A549 (cell line): Measurements from ENCODE around the gene BEND4. TPM values are rescaled to one million over a fixed set of nuclear protein-coding genes. Genes with fewer than 3 reads are reported as not detected.

Source experiments
- ATAC-seq, 2 experiments: fragments of 200-7000 bp in 1 of 2; fragments of >200 bp in 1 of 2; cut with Nextera tagmentation in 1 of 2; cut with Tn5 transposase in 1 of 2; 3 replicates each; pipeline versions ENCODE4 v1.8.0 to v1.9.1; 2018 to 2020; ENCODE audit warnings: mild to moderate bottlenecking in 1 of 2, moderate library complexity in 1 of 2
- CTCF ChIA-PET: fragments of 300-600 bp; sonication (Branson Sonifier 250); formaldehyde crosslinking; extraction: SDS; loops from one replicate; lab custom pipeline; 2021; ENCODE audit warnings: antibody characterized with exemption, inconsistent platforms; lab: Yijun Ruan, JAX
- POLR2A ChIA-PET: fragments of 350-600 bp; formaldehyde crosslinking; extraction: SDS; loops from one replicate; lab custom pipeline; 2021; ENCODE audit warnings: antibody characterized with exemption, inconsistent platforms; lab: Yijun Ruan, JAX
- DNase-seq, 2 experiments: peaks; one replicate each; pipeline versions ENCODE4 v3.0.0 to v3.0.0-alpha.2; 2011 to 2016; ENCODE audit warnings: low read depth in 1 of 2, low spot score in 1 of 2
- FAIRE-seq: peaks from 2 replicates; lab custom pipeline; 2011; peaks lifted over from hg19 to GRCh38; lab: Jason Lieb, UNC
- H3K27ac ChIP-seq, 2 experiments: fragments of >200 bp; sonication (Bioruptor Twin); formaldehyde crosslinking; 3 replicates each; pipeline ENCODE4 v1.5.1; 2016 to 2017
- H3K4me1 ChIP-seq: fragments of >200 bp; sonication (Bioruptor Twin); formaldehyde crosslinking; 3 replicates; pipeline ENCODE4 v1.6.1; 2016
- H3K4me2 ChIP-seq: fragments of >200 bp; sonication (Bioruptor Twin); formaldehyde crosslinking; 3 replicates; pipeline ENCODE4 v1.6.1; 2016
- H3K4me3 ChIP-seq: fragments of >200 bp; sonication (Bioruptor Twin); formaldehyde crosslinking; 3 replicates; pipeline ENCODE4 v1.5.1; 2016
- H3K9me3 ChIP-seq: fragments of >200 bp; sonication (Bioruptor Twin); formaldehyde crosslinking; 3 replicates; pipeline ENCODE4 v1.6.1; 2016
- CBX8 ChIP-seq: fragments of 200-600 bp; sonication (generic); IDR thresholded peaks from 2 replicates; pipeline ENCODE4 v1.6.1; 2016
- CEBPB ChIP-seq, 2 experiments: fragments of >200 bp in 1 of 2; sonication (Bioruptor Twin) in 1 of 2; formaldehyde crosslinking in 1 of 2; IDR thresholded peaks; 2 replicates each; pipeline ENCODE4 v1.6.1; 2012 to 2016
- CTCF ChIP-seq: fragments of >200 bp; sonication (Bioruptor Twin); formaldehyde crosslinking; IDR thresholded peaks from 3 replicates; pipeline ENCODE4 v1.5.1; 2016
- E2F6 ChIP-seq: IDR thresholded peaks from 2 replicates; pipeline ENCODE4 v1.6.1; 2012; ENCODE audit warnings: low read depth, borderline replicate concordance
- ESRRA ChIP-seq: fragments of 150-350 bp; IDR thresholded peaks from 2 replicates; pipeline ENCODE4 v1.6.1; 2014; ENCODE audit warnings: mild to moderate bottlenecking, low read length, borderline replicate concordance
- FOSB ChIP-seq: fragments of 250-450 bp; sonication (Bioruptor Pico); IDR thresholded peaks from 2 replicates; pipeline ENCODE4 v1.5.0; 2020; ENCODE audit warnings: mild to moderate bottlenecking, moderate library complexity
- FOSL2 ChIP-seq, 2 experiments: fragments of 450-650 bp in 1 of 2; fragments of >200 bp in 1 of 2; sonication (Bioruptor Twin) in 1 of 2; formaldehyde crosslinking; IDR thresholded peaks; 2 replicates each; pipeline versions ENCODE4 v1.5.0 to v1.6.1; 2016 to 2020; ENCODE audit warnings: mild to moderate bottlenecking in 1 of 2, moderate library complexity in 1 of 2
- GATA3 ChIP-seq: IDR thresholded peaks from 2 replicates; pipeline ENCODE4 v1.6.1; 2012; ENCODE audit warnings: borderline replicate concordance
- HEYL ChIP-seq: fragments of 250-450 bp; sonication (Bioruptor Pico); IDR thresholded peaks from 2 replicates; pipeline ENCODE4 v1.8.0; 2021; ENCODE audit warnings: mild to moderate bottlenecking, moderate library complexity
- HOXA7 ChIP-seq: fragments of 250-450 bp; sonication (Bioruptor Pico); IDR thresholded peaks from 2 replicates; pipeline ENCODE4 v1.5.0; 2020; ENCODE audit warnings: mild to moderate bottlenecking, moderate library complexity
- HOXB13 ChIP-seq: fragments of 250-450 bp; sonication (Bioruptor Pico); IDR thresholded peaks from 2 replicates; pipeline ENCODE4 v1.5.0; 2020; ENCODE audit warnings: low read depth, mild to moderate bottlenecking, moderate library complexity
- MAZ ChIP-seq: fragments of 150-350 bp; IDR thresholded peaks from 2 replicates; pipeline ENCODE4 v1.6.1; 2014; ENCODE audit warnings: antibody characterized with exemption, low read depth, low read length, borderline replicate concordance
- POLR2A ChIP-seq: IDR thresholded peaks from 2 replicates; pipeline ENCODE4 v1.6.1; 2012; ENCODE audit warnings: mild to moderate bottlenecking, low read length
- RAD21 ChIP-seq, 2 experiments: fragments of >200 bp in 1 of 2; sonication (Bioruptor Twin) in 1 of 2; formaldehyde crosslinking in 1 of 2; IDR thresholded peaks in 1 of 2; conservative IDR thresholded peaks in 1 of 2; 2 replicates in 1 of 2; 3 replicates in 1 of 2; pipeline ENCODE4 v1.6.1; 2012 to 2018; ENCODE audit warnings: inconsistent platforms in 1 of 2
- RARB ChIP-seq: fragments of 250-450 bp; sonication (Bioruptor Pico); IDR thresholded peaks from 2 replicates; pipeline ENCODE4 v1.8.0; 2021; ENCODE audit warnings: mild to moderate bottlenecking, moderate library complexity
- RFX5 ChIP-seq: fragments of 450-650 bp; IDR thresholded peaks from 2 replicates; pipeline ENCODE4 v1.7.1; 2014; ENCODE audit warnings: antibody characterized with exemption, mild to moderate bottlenecking, moderate library complexity
- SMC3 ChIP-seq: fragments of >200 bp; sonication (Bioruptor Twin); formaldehyde crosslinking; IDR thresholded peaks from 3 replicates; pipeline ENCODE4 v1.6.1; 2018; ENCODE audit warnings: inconsistent platforms
- SREBF2 ChIP-seq: fragments of 450-650 bp; IDR thresholded peaks from 2 replicates; pipeline ENCODE4 v1.6.1; 2014; ENCODE audit warnings: mild to moderate bottlenecking, moderate library complexity
- TFCP2L1 ChIP-seq: fragments of 250-450 bp; sonication (Bioruptor Pico); IDR thresholded peaks from 2 replicates; pipeline ENCODE4 v1.5.0; 2021; ENCODE audit warnings: mild to moderate bottlenecking
- TP53 ChIP-seq: fragments of 250-450 bp; sonication (Bioruptor Pico); IDR thresholded peaks from 2 replicates; pipeline ENCODE4 v1.5.0; 2021; ENCODE audit warnings: mild to moderate bottlenecking, moderate library complexity
- WGBS: methylation state at CpG from one replicate; pipeline ENCODE4 v1.1.6; 2017; ENCODE audit errors: missing lambda C conversion rate; 5-methylcytosine and 5-hydroxymethylcytosine counted together
- polyA plus RNA-seq, 4 experiments: library from polyadenylated mRNA; depleted of rRNA in 3 of 4; stranded (reverse); fragments of >200 nt; fragmentation: RNase III in 1 of 4; extraction: RNeasy Plus Mini Kit Qiagen cat#74134 plus additional on column Dnase treatment in 1 of 4; gene quantifications; 2 replicates in 3 of 4; 3 replicates in 1 of 4; pipeline ENCODE4 v1.2.3, GENCODE V29; 2011 to 2017
- TF ChIP-seq, protein P1 (sequence below): fragments of 250-450 bp; sonication (Bioruptor Pico); IDR thresholded peaks from 2 replicates; pipeline ENCODE4 v1.5.0; 2021; ENCODE audit warnings: mild to moderate bottlenecking, moderate library complexity, borderline replicate concordance
- TF ChIP-seq, protein P2 (sequence below): fragments of 250-450 bp; sonication (Bioruptor Pico); IDR thresholded peaks from 2 replicates; pipeline ENCODE4 v1.5.0; 2020; ENCODE audit warnings: low read depth, mild to moderate bottlenecking, moderate library complexity
- TF ChIP-seq, protein P3 (sequence below): IDR thresholded peaks from 2 replicates; pipeline ENCODE4 v1.6.1; 2012

The BEND4 gene
- polyA plus RNA-seq, 2 of the 4 experiments (the other 2 are of a cell fraction) = not detected

- TF ChIP-seq GATA3 (no peak), HOXB13 (CRISPR knock-in tag) (no peak), E2F6 (no peak), ESRRA (no peak), TP53 (no peak), SREBF2 (no peak), RAD21 (conservative IDR thresholded peaks at IDR 0.05 in 1 of 2, IDR thresholded peaks at IDR 0.05 in 1 of 2) (no peak), HEYL (CRISPR knock-in tag) (no peak), FOSB (CRISPR knock-in tag) (no peak), RARB (CRISPR knock-in tag) (no peak), POLR2A (no peak), HOXA7 (no peak), SMC3 (no peak), RFX5 (no peak), TFCP2L1 (CRISPR knock-in tag) (no peak), CEBPB (IDR thresholded peaks at IDR 0.05) (no peak), MAZ (no peak)
- TF ChIP-seq, protein P1, sequence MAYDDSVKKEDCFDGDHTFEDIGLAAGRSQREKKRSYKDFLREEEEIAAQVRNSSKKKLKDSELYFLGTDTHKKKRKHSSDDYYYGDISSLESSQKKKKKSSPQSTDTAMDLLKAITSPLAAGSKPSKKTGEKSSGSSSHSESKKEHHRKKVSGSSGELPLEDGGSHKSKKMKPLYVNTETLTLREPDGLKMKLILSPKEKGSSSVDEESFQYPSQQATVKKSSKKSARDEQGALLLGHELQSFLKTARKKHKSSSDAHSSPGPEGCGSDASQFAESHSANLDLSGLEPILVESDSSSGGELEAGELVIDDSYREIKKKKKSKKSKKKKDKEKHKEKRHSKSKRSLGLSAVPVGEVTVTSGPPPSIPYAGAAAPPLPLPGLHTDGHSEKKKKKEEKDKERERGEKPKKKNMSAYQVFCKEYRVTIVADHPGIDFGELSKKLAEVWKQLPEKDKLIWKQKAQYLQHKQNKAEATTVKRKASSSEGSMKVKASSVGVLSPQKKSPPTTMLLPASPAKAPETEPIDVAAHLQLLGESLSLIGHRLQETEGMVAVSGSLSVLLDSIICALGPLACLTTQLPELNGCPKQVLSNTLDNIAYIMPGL (CRISPR knock-in tag) = no peak
- TF ChIP-seq, protein P2, sequence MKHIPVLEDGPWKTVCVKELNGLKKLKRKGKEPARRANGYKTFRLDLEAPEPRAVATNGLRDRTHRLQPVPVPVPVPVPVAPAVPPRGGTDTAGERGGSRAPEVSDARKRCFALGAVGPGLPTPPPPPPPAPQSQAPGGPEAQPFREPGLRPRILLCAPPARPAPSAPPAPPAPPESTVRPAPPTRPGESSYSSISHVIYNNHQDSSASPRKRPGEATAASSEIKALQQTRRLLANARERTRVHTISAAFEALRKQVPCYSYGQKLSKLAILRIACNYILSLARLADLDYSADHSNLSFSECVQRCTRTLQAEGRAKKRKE (CRISPR knock-in tag) = no peak
- TF ChIP-seq, protein P3, sequence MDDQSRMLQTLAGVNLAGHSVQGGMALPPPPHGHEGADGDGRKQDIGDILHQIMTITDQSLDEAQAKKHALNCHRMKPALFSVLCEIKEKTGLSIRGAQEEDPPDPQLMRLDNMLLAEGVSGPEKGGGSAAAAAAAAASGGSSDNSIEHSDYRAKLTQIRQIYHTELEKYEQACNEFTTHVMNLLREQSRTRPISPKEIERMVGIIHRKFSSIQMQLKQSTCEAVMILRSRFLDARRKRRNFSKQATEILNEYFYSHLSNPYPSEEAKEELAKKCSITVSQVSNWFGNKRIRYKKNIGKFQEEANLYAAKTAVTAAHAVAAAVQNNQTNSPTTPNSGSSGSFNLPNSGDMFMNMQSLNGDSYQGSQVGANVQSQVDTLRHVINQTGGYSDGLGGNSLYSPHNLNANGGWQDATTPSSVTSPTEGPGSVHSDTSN = no peak
- no peak for ATAC-seq
- POLR2A ChIA-PET = no interaction called here
- DNase-seq = no peak
- H3K9me3 ChIP-seq = no peaks in the 10 kb centered on the region
- H3K27ac ChIP-seq = no peak overlapping the region
- peaks cover 4% of the 10 kb centered on the region; the same call in 1 of the 3 replicates for H3K4me1 ChIP-seq
- H3K4me2 ChIP-seq = no peak overlapping the region
- FAIRE-seq = no peak
- H3K4me3 ChIP-seq = no peak overlapping the region
- CTCF ChIA-PET = no interaction called here
- 98% methylated on average over 3 of the region's 3 CpGs for WGBS
Observed at GRCh38 chr4:42080306-42080705, 72.1 kb downstream of the BEND4 start.

DNA sequence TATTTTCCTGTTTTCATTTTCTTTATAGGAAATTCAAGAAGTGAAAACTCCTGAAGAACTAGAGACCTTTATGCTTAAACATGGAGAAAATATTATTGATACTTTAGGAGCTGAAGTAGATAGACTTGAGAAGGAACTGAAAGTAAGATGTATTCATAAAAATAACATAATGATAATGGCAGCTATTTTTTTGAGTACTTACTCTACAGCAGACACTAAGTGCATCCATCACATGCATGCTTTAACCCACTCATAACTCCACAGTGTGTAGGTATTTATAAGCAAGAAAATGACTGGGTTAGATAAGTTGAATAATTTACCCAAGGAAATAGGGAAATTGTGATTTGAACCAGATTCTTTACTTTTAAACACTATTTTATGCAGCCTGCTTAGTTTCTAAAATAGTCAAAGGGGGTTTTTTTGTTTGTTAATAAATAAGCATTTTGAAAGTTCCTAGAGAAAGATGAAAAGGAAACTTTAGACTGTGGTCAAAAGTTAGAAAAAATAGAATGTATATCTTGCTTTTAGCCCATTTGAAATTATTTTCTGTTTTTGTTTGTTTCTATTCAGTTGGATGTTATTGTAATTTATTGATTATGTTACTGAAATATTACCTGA lies 74.2 kb downstream of the BEND4 start:
- ATAC-seq = no peak
- Histone ChIP-seq H3K4me1 (no peaks in the 10 kb centered on the region; the same call in 2 of the 3 replicates), H3K4me2 (no peak overlapping the region), H3K9me3 (no peaks in the 10 kb centered on the region), H3K27ac (no peak overlapping the region), H3K4me3 (no peak overlapping the region)
- ChIA-PET CTCF (no interaction called here), POLR2A (no interaction called here)
- FAIRE-seq = no peak
- no peak for TF ChIP-seq CBX8
- TF ChIP-seq CTCF = no peak
- no peak for TF ChIP-seq FOSL2 (IDR thresholded peaks at IDR 0.05)
- no peak for TF ChIP-seq FOSL2 (CRISPR knock-in tag; IDR thresholded peaks at IDR 0.05)
- DNase-seq = no peak
